GM12878 (cell line): ENCODE results near the gene PPA1. TPM values are rescaled to one million over a fixed set of nuclear protein-coding genes. Genes with fewer than 3 reads are reported as not detected.

Experiments used
- ATAC-seq: fragments of 200-7000 bp; cut with Tn5 transposase; 3 replicates; pipeline ENCODE4 v1.9.1; 2020; ENCODE audit warnings: mild to moderate bottlenecking, moderate library complexity
- BruUV-seq: library from RNA; stranded (reverse); fragments of 400-500 nt; replicated peaks from 2 replicates; lab custom pipeline; 2021; lab: Mats Ljungman, UMichigan
- CTCF ChIA-PET: fragments of 300-600 bp; sonication (Branson Sonifier 250); formaldehyde crosslinking; extraction: SDS; loops from one replicate; lab custom pipeline; 2021; ENCODE audit warnings: inconsistent platforms; lab: Yijun Ruan, JAX
- POLR2A ChIA-PET: fragments of 350-600 bp; formaldehyde crosslinking; extraction: SDS; loops from one replicate; lab custom pipeline; 2021; ENCODE audit warnings: inconsistent platforms; lab: Charles Lee
- RAD21 ChIA-PET: fragments of 300-600 bp; sonication (Branson Sonifier 250); formaldehyde crosslinking; loops from one replicate; lab custom pipeline; 2023; ENCODE audit warnings: antibody characterized with exemption; ENCODE audit not compliant: unreplicated experiment; lab: Charles Lee
- SMC1A ChIA-PET: fragments of 300-600 bp; sonication (Branson Sonifier 250); formaldehyde crosslinking; loops from one replicate; lab custom pipeline; 2023; ENCODE audit not compliant: unreplicated experiment, uncharacterized antibody; lab: Charles Lee
- DNase-seq: peaks from one replicate; pipeline ENCODE4 v3.0.0-alpha.2; 2011; ENCODE audit warnings: low read depth, low spot score
- FAIRE-seq: peaks from 3 replicates; lab custom pipeline; 2011; peaks lifted over from hg19 to GRCh38; lab: Jason Lieb, UNC
- H2AFZ ChIP-seq: 2 replicates; pipeline ENCODE4 v1.6.0; 2011; ENCODE audit warnings: low read depth, low read length, control low read depth; ENCODE audit not compliant: control insufficient read depth
- H3K27ac ChIP-seq: 2 replicates; pipeline ENCODE4 v1.5.1; 2011; ENCODE audit warnings: control low read depth; ENCODE audit not compliant: control insufficient read depth, insufficient read depth
- H3K27me3 ChIP-seq, 2 experiments: replicated peaks in 1 of 2; 2 replicates each; pipeline versions ENCODE4 v1.6.0 to v1.6.1; 2011; ENCODE audit warnings: low read length in 1 of 2; ENCODE audit not compliant: control insufficient read depth in 2 of 2, insufficient read depth in 2 of 2
- H3K36me3 ChIP-seq, 2 experiments: 2 replicates each; pipeline ENCODE4 v1.5.1; 2011; ENCODE audit warnings: low read length in 1 of 2; ENCODE audit not compliant: control insufficient read depth in 2 of 2, insufficient read depth in 2 of 2
- H3K4me1 ChIP-seq: 2 replicates; pipeline ENCODE4 v1.6.1; 2011; ENCODE audit warnings: mild to moderate bottlenecking, low read length, moderate library complexity, mixed read lengths; ENCODE audit not compliant: control insufficient read depth, insufficient read depth
- H3K4me2 ChIP-seq: 2 replicates; pipeline ENCODE4 v1.6.0; 2011; ENCODE audit warnings: control low read depth; ENCODE audit not compliant: control insufficient read depth, insufficient read depth
- H3K4me3 ChIP-seq: fragments of 200-600 bp; sonication (generic); 2 replicates; pipeline ENCODE4 v1.5.1; 2016
- H3K79me2 ChIP-seq: 2 replicates; pipeline ENCODE4 v1.6.0; 2011; ENCODE audit warnings: low read length; ENCODE audit not compliant: control insufficient read depth, insufficient read depth
- H3K9ac ChIP-seq: 2 replicates; pipeline ENCODE4 v1.8.0; 2011; ENCODE audit warnings: low read length, control low read depth, mixed read lengths; ENCODE audit not compliant: control insufficient read depth, insufficient read depth
- H3K9me3 ChIP-seq: replicated peaks from 3 replicates; pipeline ENCODE4 v1.5.1; 2011; ENCODE audit warnings: mild to moderate bottlenecking, low read length; ENCODE audit not compliant: control insufficient read depth, insufficient read depth
- H4K20me1 ChIP-seq: 2 replicates; pipeline ENCODE4 v1.6.0; 2011; ENCODE audit not compliant: control insufficient read depth, insufficient read depth
- MEF2A ChIP-seq: IDR thresholded peaks from 2 replicates; pipeline ENCODE4 v1.6.1; 2011; ENCODE audit warnings: low read depth, mild to moderate bottlenecking, low read length, moderate library complexity; ENCODE audit not compliant: insufficient read depth
- MTA2 ChIP-seq: fragments of 450-650 bp; IDR thresholded peaks from 2 replicates; pipeline ENCODE4 v1.6.1; 2016; ENCODE audit warnings: low read depth, mild to moderate bottlenecking, moderate library complexity
- NR2C1 ChIP-seq: fragments of 450-650 bp; IDR thresholded peaks from 2 replicates; pipeline ENCODE4 v1.6.1; 2017; ENCODE audit warnings: antibody characterized with exemption, mild to moderate bottlenecking, moderate library complexity
- ZBED1 ChIP-seq: IDR thresholded peaks from 2 replicates; pipeline ENCODE4 v1.6.1; 2016; ENCODE audit warnings: borderline replicate concordance
- ZSCAN29 ChIP-seq: fragments of 450-650 bp; IDR thresholded peaks from 2 replicates; pipeline ENCODE4 v1.6.1; 2017; ENCODE audit warnings: mild to moderate bottlenecking, moderate library complexity
- WGBS: methylation state at CpG from one replicate; pipeline ENCODE4 v1.1.6; 2016; ENCODE audit warnings: low lambda C conversion rate; ENCODE audit not compliant: insufficient replicate concordance, insufficient coverage; ENCODE audit errors: missing lambda C conversion rate; 5-methylcytosine and 5-hydroxymethylcytosine counted together
- in situ Hi-C: fragments of 300-500 bp; cut with MboI; formaldehyde crosslinking; loops from 9 replicates; pipeline ENCODE4 v1.14.3; 2018; ENCODE audit warnings: mixed read lengths
- intact Hi-C: fragments of 100-400 bp; cut with micrococcal nuclease; formaldehyde crosslinking; loops from one replicate; pipeline ENCODE4 v1.14.2; 2022; ENCODE audit not compliant: unreplicated experiment
- polyA plus RNA-seq, 11 experiments: library from polyadenylated mRNA; depleted of rRNA in 4 of 11; unstranded in 6 of 11; stranded (reverse) in 5 of 11; fragments of >200 nt; fragmentation: Nextera tagmentation in 4 of 11; fragmentation: Illumina TruSeq in 1 of 11; extraction: Ambion mirVana in 4 of 11; extraction: Trizol in 1 of 11; gene quantifications; 1 replicate in 1 of 11; 2 replicates in 10 of 11; pipeline versions ENCODE4 v1.2.1 to v1.2.3, GENCODE V29; 2011 to 2016; ENCODE audit warnings: inconsistent platforms in 2 of 11, missing spikeins in 2 of 11, low read depth in 1 of 11
- total RNA-seq, 4 experiments: library from RNA; depleted of rRNA in 3 of 4; stranded (reverse); fragments of >200 nt in 3 of 4; fragmentation: Illumina TruSeq in 1 of 4; extraction: Trizol in 1 of 4; gene quantifications; 2 replicates each; pipeline versions ENCODE4 v1.2.1 to v1.2.3, GENCODE V29; 2013 to 2021
- TF ChIP-seq, protein P1 (sequence below): IDR thresholded peaks from 2 replicates; pipeline ENCODE4 v1.6.1; 2012; ENCODE audit warnings: mild to moderate bottlenecking, low read depth, low read length
- TF ChIP-seq, protein P2 (sequence below): IDR thresholded peaks from 2 replicates; pipeline ENCODE4 v1.6.1; 2012; ENCODE audit warnings: low read depth, low read length, improper control_type of control experiment

Gene PPA1
- total and polyA plus RNA-seq, 10 of the 15 experiments (the other 5 are each of a cell fraction or from before 2014, with no cell fraction given), result 224 to 452 (median 346) TPM

DNA sequence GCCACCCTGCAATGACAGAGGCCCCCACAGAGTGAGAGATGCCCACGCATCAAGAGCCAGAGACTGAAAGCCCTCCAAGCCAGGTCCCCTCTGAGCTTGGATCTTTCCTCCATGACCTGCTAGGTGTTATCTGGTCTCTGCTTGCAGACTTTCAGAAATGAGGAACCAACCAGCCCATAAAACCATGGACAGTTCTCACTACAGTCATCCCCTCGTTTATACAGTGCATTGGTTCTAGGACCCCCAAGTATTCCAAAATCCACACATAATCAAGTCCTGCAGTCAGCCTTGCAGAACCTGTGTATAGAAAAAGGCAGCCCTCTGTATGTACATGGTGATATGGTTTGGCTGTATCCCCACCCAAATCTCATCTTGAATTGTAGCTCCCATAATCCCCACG, 27.5 kb upstream of the PPA1 start (continued):
- TF ChIP-seq, protein P1, sequence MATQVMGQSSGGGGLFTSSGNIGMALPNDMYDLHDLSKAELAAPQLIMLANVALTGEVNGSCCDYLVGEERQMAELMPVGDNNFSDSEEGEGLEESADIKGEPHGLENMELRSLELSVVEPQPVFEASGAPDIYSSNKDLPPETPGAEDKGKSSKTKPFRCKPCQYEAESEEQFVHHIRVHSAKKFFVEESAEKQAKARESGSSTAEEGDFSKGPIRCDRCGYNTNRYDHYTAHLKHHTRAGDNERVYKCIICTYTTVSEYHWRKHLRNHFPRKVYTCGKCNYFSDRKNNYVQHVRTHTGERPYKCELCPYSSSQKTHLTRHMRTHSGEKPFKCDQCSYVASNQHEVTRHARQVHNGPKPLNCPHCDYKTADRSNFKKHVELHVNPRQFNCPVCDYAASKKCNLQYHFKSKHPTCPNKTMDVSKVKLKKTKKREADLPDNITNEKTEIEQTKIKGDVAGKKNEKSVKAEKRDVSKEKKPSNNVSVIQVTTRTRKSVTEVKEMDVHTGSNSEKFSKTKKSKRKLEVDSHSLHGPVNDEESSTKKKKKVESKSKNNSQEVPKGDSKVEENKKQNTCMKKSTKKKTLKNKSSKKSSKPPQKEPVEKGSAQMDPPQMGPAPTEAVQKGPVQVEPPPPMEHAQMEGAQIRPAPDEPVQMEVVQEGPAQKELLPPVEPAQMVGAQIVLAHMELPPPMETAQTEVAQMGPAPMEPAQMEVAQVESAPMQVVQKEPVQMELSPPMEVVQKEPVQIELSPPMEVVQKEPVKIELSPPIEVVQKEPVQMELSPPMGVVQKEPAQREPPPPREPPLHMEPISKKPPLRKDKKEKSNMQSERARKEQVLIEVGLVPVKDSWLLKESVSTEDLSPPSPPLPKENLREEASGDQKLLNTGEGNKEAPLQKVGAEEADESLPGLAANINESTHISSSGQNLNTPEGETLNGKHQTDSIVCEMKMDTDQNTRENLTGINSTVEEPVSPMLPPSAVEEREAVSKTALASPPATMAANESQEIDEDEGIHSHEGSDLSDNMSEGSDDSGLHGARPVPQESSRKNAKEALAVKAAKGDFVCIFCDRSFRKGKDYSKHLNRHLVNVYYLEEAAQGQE, result no peak; the same call in 1 of the 2 replicates
- no peak for TF ChIP-seq ZSCAN29
- TF ChIP-seq, protein P2, sequence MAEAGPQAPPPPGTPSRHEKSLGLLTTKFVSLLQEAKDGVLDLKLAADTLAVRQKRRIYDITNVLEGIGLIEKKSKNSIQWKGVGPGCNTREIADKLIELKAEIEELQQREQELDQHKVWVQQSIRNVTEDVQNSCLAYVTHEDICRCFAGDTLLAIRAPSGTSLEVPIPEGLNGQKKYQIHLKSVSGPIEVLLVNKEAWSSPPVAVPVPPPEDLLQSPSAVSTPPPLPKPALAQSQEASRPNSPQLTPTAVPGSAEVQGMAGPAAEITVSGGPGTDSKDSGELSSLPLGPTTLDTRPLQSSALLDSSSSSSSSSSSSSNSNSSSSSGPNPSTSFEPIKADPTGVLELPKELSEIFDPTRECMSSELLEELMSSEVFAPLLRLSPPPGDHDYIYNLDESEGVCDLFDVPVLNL, result no peak

DNA sequence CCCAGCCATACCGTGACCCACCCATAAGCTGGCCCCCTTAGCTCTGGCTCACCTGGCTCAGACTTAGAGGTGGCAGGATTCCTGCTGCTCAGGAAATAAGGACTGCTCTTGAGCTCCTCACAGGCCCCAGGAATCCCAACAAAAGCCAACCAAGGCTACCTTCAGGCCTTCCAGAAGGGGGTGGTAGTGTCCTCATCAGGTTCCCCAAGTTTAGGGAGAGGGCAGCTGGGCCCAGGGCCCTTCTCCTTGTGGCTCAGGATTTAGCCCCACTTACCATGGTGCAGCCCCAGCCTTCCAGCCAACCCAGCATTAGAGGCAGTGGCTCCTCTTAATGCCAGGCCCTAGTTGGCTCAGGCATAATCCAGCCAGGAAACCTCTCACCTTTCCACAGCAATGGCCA, 27.0 kb upstream of the PPA1 start:
- ATAC-seq, result no peak
- no TSS peak for BruUV-seq
- H3K79me2 ChIP-seq, result no peaks in the 10 kb centered on the region
- ChIA-PET POLR2A (interaction anchor here (0.9 kb wide), 1 partner anchor 27 kb away, joined by 3 read pairs; the partner anchor contains the start of gene PPA1), SMC1A (interaction anchor here (0.8 to 4.6 kb wide), 4 partner anchors 38 to 104 kb away, joined by 3 to 22 read pairs (median 3); no protein-coding TSS in a partner anchor), CTCF (interaction anchor here (0.9 to 4.2 kb wide), 2 partner anchors 13 to 15 kb away, joined by 3 to 19 read pairs; no protein-coding TSS in a partner anchor), RAD21 (no interaction called here)
- H4K20me1 ChIP-seq, result no peaks in the 10 kb centered on the region
- no peak overlapping the region for H3K9ac ChIP-seq
- no peak overlapping the region for H3K4me2 ChIP-seq
- no peak overlapping the region for H3K27ac ChIP-seq
- WGBS, result 0% methylated on average over 1 of the region's 1 CpG
- no peak for DNase-seq
- H3K27me3 ChIP-seq, result peaks cover 0 to 8% of the 10 kb centered on the region in 2 experiments; a peak in 3 of 4 replicates
- H3K36me3 ChIP-seq, result no peaks in the 10 kb centered on the region
- intact Hi-C loops, result no loop called here
- H2AFZ ChIP-seq, result no peak overlapping the region
- H3K9me3 ChIP-seq, result peaks cover 13% of the 10 kb centered on the region; the same call in 2 of the 3 replicates
- no peak for FAIRE-seq
- TF ChIP-seq MTA2 (no peak), MEF2A (no peak), NR2C1 (no peak), ZBED1 (no peak)
- H3K4me1 ChIP-seq, result no peaks in the 10 kb centered on the region
- H3K4me3 ChIP-seq, result no peak overlapping the region
- in situ Hi-C loops, result no loop called here
